CD4-positive, alpha-beta T cell (primary cell): ENCODE data around the gene SLC2A4. TPM values are rescaled to one million over a fixed set of nuclear protein-coding genes. Genes with fewer than 3 reads are reported as not detected.

ENCODE experiments used
- total RNA-seq, 174 experiments: library from RNA in 2 of 174; stranded (reverse) in 2 of 174; gene quantifications; one replicate each; pipeline ENCODE4 v1.2.3 and lab custom pipeline; 2021 to 2026

Gene SLC2A4
- total RNA-seq, 2 experiments from 2014 or later: not detected

Other genes starting within 250 kb of the SLC2A4 start
- 1 to 10 TPM; 2.3 to 2.4 TPM for gene SLC16A13, start 245.7 kb upstream of the SLC2A4 start, total RNA-seq
- 1 to 10 TPM; 1.1 to 1.4 TPM for gene SLC16A11, start 237.6 kb upstream of the SLC2A4 start, total RNA-seq
- gene CLEC10A, start 201.5 kb upstream of the SLC2A4 start, total RNA-seq: under 1 TPM; 0.59 to 0.96 TPM
- under 1 TPM; 0.20 to 0.36 TPM for gene ASGR2, start 166.9 kb upstream of the SLC2A4 start, total RNA-seq
- gene ASGR1, start 102.3 kb upstream of the SLC2A4 start, total RNA-seq: under 1 TPM; 0.64 to 0.85 TPM
- gene DLG4, start 61.9 kb upstream of the SLC2A4 start, total RNA-seq: 10 to 100 TPM; 10.2 to 11.0 TPM
- 100 to 1,000 TPM; 237 to 257 TPM for gene ACADVL, start 61.8 kb upstream of the SLC2A4 start, total RNA-seq
- 10 to 100 TPM; 40.9 to 41.3 TPM for gene DVL2, start 47.2 kb upstream of the SLC2A4 start, total RNA-seq
- 1 to 10 TPM; 4.5 to 5.1 TPM for gene PHF23, start 42.3 kb upstream of the SLC2A4 start, total RNA-seq
- 100 to 1,000 TPM; 182 to 195 TPM for gene GABARAP, start 39.3 kb upstream of the SLC2A4 start, total RNA-seq
- 10 to 100 TPM; 79.3 to 80.7 TPM for gene CTDNEP1, start 30.0 kb upstream of the SLC2A4 start, total RNA-seq
- gene ELP5, start 29.5 kb upstream of the SLC2A4 start, total RNA-seq: 10 to 100 TPM; 20.1 to 21.3 TPM
- 1 to 10 TPM; 1.1 to 1.2 TPM for gene CLDN7, start 19.2 kb upstream of the SLC2A4 start, total RNA-seq
- gene YBX2, start 12.9 kb downstream of the SLC2A4 start, total RNA-seq: under 1 TPM in 1 of 2 experiments, not detected in 1; 0.56 TPM
- gene EIF5A, start 25.9 kb downstream of the SLC2A4 start, total RNA-seq: 100 to 1,000 TPM; 471 to 480 TPM
- 100 to 1,000 TPM; 122 to 140 TPM for gene GPS2, start 33.6 kb downstream of the SLC2A4 start, total RNA-seq
- gene NEURL4, start 47.6 kb downstream of the SLC2A4 start, total RNA-seq: 10 to 100 TPM; 29.0 to 30.8 TPM
- 100 to 1,000 TPM; 565 to 575 TPM for gene ACAP1, start 54.8 kb downstream of the SLC2A4 start, total RNA-seq
- gene KCTD11, start 70.4 kb downstream of the SLC2A4 start, total RNA-seq: 1 to 10 TPM; 1.3 to 1.6 TPM
- gene TMEM95, start 73.4 kb downstream of the SLC2A4 start, total RNA-seq: not detected
- 10 to 100 TPM; 11.0 to 12.4 TPM for gene TNK1, start 99.4 kb downstream of the SLC2A4 start, total RNA-seq
- gene PLSCR3, start 112.8 kb downstream of the SLC2A4 start, total RNA-seq: 10 to 100 TPM; 66.3 to 70.3 TPM
- 10 to 100 TPM; 29.0 to 29.4 TPM for gene TMEM256, start 122.4 kb downstream of the SLC2A4 start, total RNA-seq
- 1 to 10 TPM; 7.6 to 8.4 TPM for gene NLGN2, start 126.1 kb downstream of the SLC2A4 start, total RNA-seq
- gene SPEM1, start 138.6 kb downstream of the SLC2A4 start, total RNA-seq: not detected
- gene SPEM2, start 143.9 kb downstream of the SLC2A4 start, total RNA-seq: not detected
- not detected for gene SPEM3, start 147.1 kb downstream of the SLC2A4 start, total RNA-seq
- gene TMEM102, start 153.7 kb downstream of the SLC2A4 start, total RNA-seq: 1 to 10 TPM; 6.8 to 7.1 TPM
- 1 to 10 TPM; 1.5 to 1.7 TPM for gene FGF11, start 157.8 kb downstream of the SLC2A4 start, total RNA-seq
- 1 to 10 TPM; 1.6 to 2.2 TPM for gene CHRNB1, start 163.3 kb downstream of the SLC2A4 start, total RNA-seq
- gene ZBTB4, start 197.9 kb downstream of the SLC2A4 start, total RNA-seq: 10 to 100 TPM; 55.1 to 55.6 TPM
- gene SLC35G6, start 199.7 kb downstream of the SLC2A4 start, total RNA-seq: under 1 TPM in 1 of 2 experiments, not detected in 1; 0.17 TPM
- gene POLR2A, start 202.6 kb downstream of the SLC2A4 start, total RNA-seq: 100 to 1,000 TPM; 491 to 501 TPM